AG09319 (cell line): ENCODE results near the gene PLA2G5.

Experiments used
- DNase-seq: peaks from one replicate; pipeline ENCODE4 v3.0.0-alpha.2; 2010; ENCODE audit warnings: low read depth; ENCODE audit errors: extremely low read depth
- CTCF ChIP-seq: IDR thresholded peaks from 2 replicates; pipeline ENCODE4 v1.5.1; 2011; ENCODE audit warnings: low read depth, mild to moderate bottlenecking, inconsistent platforms, low read length, moderate library complexity

PLA2G5 gene

GRCh38 chr1:20134995-20135394 is 65.0 kb downstream of the PLA2G5 start:
- no peak for DNase-seq
- TF ChIP-seq CTCF, result no peak

- no peak for TF ChIP-seq CTCF
Observed at GRCh38 chr1:20136249-20136648, 66.3 kb downstream of the PLA2G5 start.

GRCh38 chr1:20137055-20137454 is 67.1 kb downstream of the PLA2G5 start:
- no peak for DNase-seq
- TF ChIP-seq CTCF, result no peak

More at GRCh38 chr1:20136249-20136648, 66.3 kb downstream of the PLA2G5 start:
- DNase-seq, result no peak

- DNase-seq, result no peak
- no peak for TF ChIP-seq CTCF
Observed at GRCh38 chr1:20137604-20138003, 67.6 kb downstream of the PLA2G5 start.

GRCh38 chr1:20138346-20138745 is 68.4 kb downstream of the PLA2G5 start:
- TF ChIP-seq CTCF, result no peak
- DNase-seq, result no peak

- DNase-seq, result no peak
- TF ChIP-seq CTCF, result no peak
Observed at GRCh38 chr1:20138961-20139550, 69.1 kb downstream of the PLA2G5 start, which contains the start of gene PLA2G2F. PLA2G2F (plus strand) TSS chr1:20139323; CDS start chr1:20139428, 105 bp downstream.

- TF ChIP-seq CTCF, result no peak
- no peak for DNase-seq
Observed at GRCh38 chr1:20139776-20140612, 70.0 kb downstream of the PLA2G5 start.
